ENCODE measurements around the gene GJA1. TPM values are rescaled to one million over a fixed set of nuclear protein-coding genes. Genes with fewer than 3 reads are reported as not detected.

GJA1 gene
- total and polyA plus RNA-seq, 2 of the 13 experiments (the other 11 are each of a cell fraction or from before 2014, with no cell fraction given), result not detected

DNA sequence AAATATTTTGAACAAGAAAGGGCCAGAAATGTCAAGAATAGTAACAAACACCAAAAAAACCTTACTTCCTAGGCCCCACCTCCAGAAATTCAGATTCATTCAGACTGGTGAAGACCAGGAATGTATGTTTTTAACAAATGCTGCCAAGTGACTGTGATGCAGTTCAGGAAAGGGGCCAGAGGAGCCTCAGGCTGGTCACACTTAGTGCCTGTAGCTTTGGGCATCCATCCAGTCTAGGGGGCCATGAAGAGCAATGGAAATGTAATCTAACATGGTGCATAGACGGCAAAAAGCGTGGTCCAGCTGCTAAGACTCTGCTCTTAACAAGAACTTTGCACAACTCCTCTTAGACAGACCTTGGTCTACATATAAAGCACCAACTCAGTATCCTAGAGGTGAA, 7.1 kb downstream of the GJA1 start:
- no peak for FAIRE-seq
- TF ChIP-seq ZNF569 (CRISPR knock-in tag; IDR thresholded peaks at IDR 0.05; ENCODE audit: borderline replicate concordance), result no peak
- TF ChIP-seq EHMT2 (IDR thresholded peaks at IDR 0.05; ENCODE audit: borderline replicate concordance, low read depth, low read length), result no peak
- TF ChIP-seq, protein P1, sequence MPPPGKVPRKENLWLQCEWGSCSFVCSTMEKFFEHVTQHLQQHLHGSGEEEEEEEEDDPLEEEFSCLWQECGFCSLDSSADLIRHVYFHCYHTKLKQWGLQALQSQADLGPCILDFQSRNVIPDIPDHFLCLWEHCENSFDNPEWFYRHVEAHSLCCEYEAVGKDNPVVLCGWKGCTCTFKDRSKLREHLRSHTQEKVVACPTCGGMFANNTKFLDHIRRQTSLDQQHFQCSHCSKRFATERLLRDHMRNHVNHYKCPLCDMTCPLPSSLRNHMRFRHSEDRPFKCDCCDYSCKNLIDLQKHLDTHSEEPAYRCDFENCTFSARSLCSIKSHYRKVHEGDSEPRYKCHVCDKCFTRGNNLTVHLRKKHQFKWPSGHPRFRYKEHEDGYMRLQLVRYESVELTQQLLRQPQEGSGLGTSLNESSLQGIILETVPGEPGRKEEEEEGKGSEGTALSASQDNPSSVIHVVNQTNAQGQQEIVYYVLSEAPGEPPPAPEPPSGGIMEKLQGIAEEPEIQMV (CRISPR knock-in tag; IDR thresholded peaks at IDR 0.05; ENCODE audit: low read depth), result no peak
- TF ChIP-seq ZNF614 (CRISPR knock-in tag; IDR thresholded peaks at IDR 0.05; ENCODE audit: borderline replicate concordance), result no peak
- no peak for TF ChIP-seq KDM6A (CRISPR knock-in tag; IDR thresholded peaks at IDR 0.05; ENCODE audit: low read depth)
- TF ChIP-seq CBX1 (IDR thresholded peaks at IDR 0.05; ENCODE audit: low read depth), result no peak
- TF ChIP-seq, protein P2, sequence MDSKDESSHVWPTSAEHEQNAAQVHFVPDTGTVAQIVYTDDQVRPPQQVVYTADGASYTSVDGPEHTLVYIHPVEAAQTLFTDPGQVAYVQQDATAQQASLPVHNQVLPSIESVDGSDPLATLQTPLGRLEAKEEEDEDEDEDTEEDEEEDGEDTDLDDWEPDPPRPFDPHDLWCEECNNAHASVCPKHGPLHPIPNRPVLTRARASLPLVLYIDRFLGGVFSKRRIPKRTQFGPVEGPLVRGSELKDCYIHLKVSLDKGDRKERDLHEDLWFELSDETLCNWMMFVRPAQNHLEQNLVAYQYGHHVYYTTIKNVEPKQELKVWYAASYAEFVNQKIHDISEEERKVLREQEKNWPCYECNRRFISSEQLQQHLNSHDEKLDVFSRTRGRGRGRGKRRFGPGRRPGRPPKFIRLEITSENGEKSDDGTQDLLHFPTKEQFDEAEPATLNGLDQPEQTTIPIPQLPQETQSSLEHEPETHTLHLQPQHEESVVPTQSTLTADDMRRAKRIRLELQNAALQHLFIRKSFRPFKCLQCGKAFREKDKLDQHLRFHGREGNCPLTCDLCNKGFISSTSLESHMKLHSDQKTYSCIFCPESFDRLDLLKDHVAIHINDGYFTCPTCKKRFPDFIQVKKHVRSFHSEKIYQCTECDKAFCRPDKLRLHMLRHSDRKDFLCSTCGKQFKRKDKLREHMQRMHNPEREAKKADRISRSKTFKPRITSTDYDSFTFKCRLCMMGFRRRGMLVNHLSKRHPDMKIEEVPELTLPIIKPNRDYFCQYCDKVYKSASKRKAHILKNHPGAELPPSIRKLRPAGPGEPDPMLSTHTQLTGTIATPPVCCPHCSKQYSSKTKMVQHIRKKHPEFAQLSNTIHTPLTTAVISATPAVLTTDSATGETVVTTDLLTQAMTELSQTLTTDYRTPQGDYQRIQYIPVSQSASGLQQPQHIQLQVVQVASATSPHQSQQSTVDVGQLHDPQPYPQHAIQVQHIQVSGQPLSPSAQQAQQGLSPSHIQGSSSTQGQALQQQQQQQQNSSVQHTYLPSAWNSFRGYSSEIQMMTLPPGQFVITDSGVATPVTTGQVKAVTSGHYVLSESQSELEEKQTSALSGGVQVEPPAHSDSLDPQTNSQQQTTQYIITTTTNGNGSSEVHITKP (CRISPR knock-in tag; IDR thresholded peaks at IDR 0.05; ENCODE audit: low read depth), result no peak
- no peak for TF ChIP-seq JARID2 (CRISPR knock-in tag; IDR thresholded peaks at IDR 0.05; ENCODE audit: insufficient replicate concordance)
- TF ChIP-seq ZNF24 (IDR thresholded peaks at IDR 0.05), result no peak
- TF ChIP-seq ZNF362 (CRISPR knock-in tag; IDR thresholded peaks at IDR 0.05; ENCODE audit: borderline replicate concordance), result no peak
- no peak for TF ChIP-seq HNF1A (IDR thresholded peaks at IDR 0.05; ENCODE audit: low read depth)
- TF ChIP-seq HNF1A (CRISPR knock-in tag; IDR thresholded peaks at IDR 0.05; ENCODE audit: borderline replicate concordance), result no peak
- TF ChIP-seq ZNF33B (CRISPR knock-in tag; IDR thresholded peaks at IDR 0.05), result no peak
- no peak for TF ChIP-seq ZFAT (CRISPR knock-in tag; conservative IDR thresholded peaks at IDR 0.05)
- no peak for TF ChIP-seq KLF13 (CRISPR knock-in tag; IDR thresholded peaks at IDR 0.05)

More for the DNA sequence above, 7.1 kb downstream of the GJA1 start:
- Histone ChIP-seq H3K9ac (ENCODE audit: insufficient read depth, low read depth, low read length) (no peak overlapping the region), H3K79me2 (ENCODE audit: insufficient read depth, low read length) (no peaks in the 10 kb centered on the region), H3K36me3 (replicated peaks in 1 of 2; ENCODE audit: control insufficient read depth in 1 of 2, insufficient read depth in 2 of 2, low read length in 2 of 2) (no peaks in the 10 kb centered on the region), H3K4me3 (replicated peaks in 1 of 3; ENCODE audit: insufficient read depth in 1 of 3, low read depth in 2 of 3, low read length in 3 of 3) (no peak overlapping the region), H2AFZ (ENCODE audit: low read length) (no peak overlapping the region), H3K27me3 (ENCODE audit: control insufficient read depth in 1 of 2, insufficient read depth in 2 of 2, low read length in 2 of 2) (peaks cover 0 to 12% of the 10 kb centered on the region in 2 experiments; a peak in 2 of 5 replicates), H3K4me1 (ENCODE audit: insufficient read depth, low read length) (no peaks in the 10 kb centered on the region), H3K4me2 (ENCODE audit: low read depth, low read length) (no peak overlapping the region), H3K27ac (ENCODE audit: extremely low read length, insufficient read depth, low read length) (no peak overlapping the region), H3K9me3 (ENCODE audit: low read length) (no peaks in the 10 kb centered on the region), H4K20me1 (ENCODE audit: insufficient read depth, low read length) (no peaks in the 10 kb centered on the region)
- CTCF ChIA-PET (ENCODE audit: low intra/inter-chr PET ratio, low total read pairs), result no interaction called here
- no peak for ATAC-seq
- 0% methylated on average over 2 of the region's 2 CpGs for WGBS (ENCODE audit: low lambda C conversion rate)
- intact Hi-C loops (cut with micrococcal nuclease; ENCODE audit: unreplicated experiment), result no loop called here
- DNase-seq (ENCODE audit: low spot score), result no peak
- POLR2A ChIA-PET, result no interaction called here
- no TSS peak for BruUV-seq (replicated peaks)
- in situ Hi-C loops (cut with HindIII; ENCODE audit: extremely low pct_ligation_motif_present, low pct_unique_long_range_greater_than_20kb), result no loop called here
